HL-60/S4 (cell line): ENCODE measurements around the gene KLF2.
"Not testable (repeated sequence)": the region's sequence is repeated elsewhere in the genome, so short reads cannot be mapped to it uniquely, and the experiment has no call there.

Source experiments
- in situ Hi-C: fragments of 300-500 bp; cut with MboI; formaldehyde crosslinking; loops from 2 replicates; pipeline ENCODE4 v1.14.3; 2022; ENCODE audit warnings: low sequenced_read_pairs

The KLF2 gene

GRCh38 chr19:16336571-16336970 is 11.9 kb downstream of the KLF2 start:
- in situ Hi-C loops: no loop called here

DNA sequence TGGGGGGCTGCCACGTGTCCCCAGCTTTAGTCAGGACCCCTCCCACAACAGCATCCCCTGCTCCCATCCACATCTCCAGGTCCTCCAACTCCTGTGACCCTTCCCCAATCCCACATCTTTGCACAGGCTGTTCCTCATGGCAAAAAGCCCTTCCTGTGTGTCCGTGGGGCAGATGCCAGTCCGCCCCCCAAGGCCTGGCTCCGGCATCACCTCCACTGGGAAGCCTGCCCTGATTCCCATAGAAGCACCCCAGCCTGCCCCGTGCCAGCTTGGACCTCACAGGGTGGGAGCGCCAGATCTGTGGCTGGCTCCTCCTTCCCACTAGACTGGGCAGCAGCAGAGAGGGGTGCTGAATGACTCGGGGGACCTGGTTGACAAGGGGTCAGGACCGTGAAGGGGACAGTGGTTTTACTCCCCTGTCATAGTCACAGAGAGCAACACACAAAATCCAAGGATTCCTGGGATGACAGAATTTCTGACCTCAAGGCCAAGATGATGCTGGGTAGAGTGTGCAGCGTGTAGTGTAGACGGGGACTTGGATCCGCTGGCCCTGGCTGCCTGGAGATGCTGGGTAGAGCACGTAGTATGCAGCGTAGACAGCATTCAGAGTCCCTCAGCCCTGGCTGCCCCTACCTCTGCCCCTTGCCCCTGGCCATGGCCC is 13.3 kb downstream of the KLF2 start:
- in situ Hi-C loops: no loop called here

- in situ Hi-C loops: no loop called here
Observed at GRCh38 chr19:16338470-16339360, 14.1 kb downstream of the KLF2 start.

- in situ Hi-C loops: no loop called here
Observed at GRCh38 chr19:16339361-16339725, 14.7 kb downstream of the KLF2 start.

DNA sequence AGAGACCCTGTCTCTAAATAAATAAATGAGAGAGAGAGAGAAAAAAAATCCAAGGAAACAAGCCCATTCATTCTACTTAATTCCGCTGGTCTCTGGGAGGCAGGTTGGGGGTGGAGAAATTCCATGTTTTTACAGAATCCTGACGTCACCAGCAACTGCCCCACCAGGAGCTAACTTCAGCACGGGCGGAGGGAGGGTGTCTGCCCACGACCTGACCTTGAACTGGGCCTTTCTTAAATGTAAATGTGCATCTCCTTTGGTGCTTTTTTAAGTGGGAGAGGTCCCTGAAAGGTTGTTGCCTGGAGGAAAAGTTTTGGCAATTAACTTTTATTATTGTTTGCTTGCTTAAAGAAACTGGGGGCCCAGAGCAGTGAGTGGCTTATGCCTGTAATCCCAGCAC is 15.5 kb downstream of the KLF2 start:
- in situ Hi-C loops: no loop called here

- in situ Hi-C loops: no loop called here
Observed at GRCh38 chr19:16340654-16341053, 16.0 kb downstream of the KLF2 start.

GRCh38 chr19:16342002-16342715 is 17.5 kb downstream of the KLF2 start:
- in situ Hi-C loops: no loop called here

DNA sequence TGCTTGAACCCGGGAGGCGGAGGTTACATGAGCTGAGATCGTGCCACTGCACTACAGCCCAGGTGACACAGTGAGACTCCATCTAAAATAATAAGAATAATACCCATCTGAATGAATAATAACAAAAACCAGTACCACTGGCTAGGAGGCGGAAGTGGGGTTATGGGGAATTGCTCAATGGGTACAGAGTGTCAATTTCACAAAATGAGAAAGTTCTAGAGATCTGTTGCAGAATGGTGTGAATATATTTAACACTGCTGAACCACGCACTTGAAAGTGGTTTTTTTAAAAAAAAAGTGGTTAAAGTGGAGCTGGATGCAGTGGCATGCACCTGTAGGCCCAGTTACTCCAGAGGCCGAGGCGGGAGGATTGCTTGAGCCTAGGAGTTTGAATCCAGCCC is 18.5 kb downstream of the KLF2 start:
- in situ Hi-C loops: no loop called here

GRCh38 chr19:16345457-16345856 is 20.8 kb downstream of the KLF2 start:
- in situ Hi-C loops: no loop called here

DNA sequence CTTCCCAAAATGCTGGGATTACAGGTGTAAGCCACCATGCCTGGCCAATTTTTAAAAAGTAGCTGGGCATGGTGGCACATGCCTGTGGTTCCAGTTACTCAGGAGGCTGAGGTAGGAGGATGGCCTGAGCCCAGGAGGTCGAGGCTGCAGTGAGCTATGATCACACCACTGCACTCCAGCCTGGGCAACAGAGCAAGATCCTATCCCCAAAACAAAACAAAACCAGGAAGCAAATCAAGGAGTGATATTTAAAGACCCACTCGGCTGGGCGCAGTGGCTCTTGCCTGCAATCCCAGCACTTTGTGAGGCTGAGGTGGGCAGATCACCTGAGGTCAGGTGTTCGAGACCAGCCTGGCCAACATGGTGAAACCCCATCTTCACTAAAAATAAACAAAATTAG is 22.5 kb downstream of the KLF2 start:
- in situ Hi-C loops: not testable (repeated sequence)

- in situ Hi-C loops: no loop called here
Observed at GRCh38 chr19:16347706-16348105, 23.1 kb downstream of the KLF2 start.

GRCh38 chr19:16349551-16350152 is 25.0 kb downstream of the KLF2 start:
- in situ Hi-C loops: no loop called here

DNA sequence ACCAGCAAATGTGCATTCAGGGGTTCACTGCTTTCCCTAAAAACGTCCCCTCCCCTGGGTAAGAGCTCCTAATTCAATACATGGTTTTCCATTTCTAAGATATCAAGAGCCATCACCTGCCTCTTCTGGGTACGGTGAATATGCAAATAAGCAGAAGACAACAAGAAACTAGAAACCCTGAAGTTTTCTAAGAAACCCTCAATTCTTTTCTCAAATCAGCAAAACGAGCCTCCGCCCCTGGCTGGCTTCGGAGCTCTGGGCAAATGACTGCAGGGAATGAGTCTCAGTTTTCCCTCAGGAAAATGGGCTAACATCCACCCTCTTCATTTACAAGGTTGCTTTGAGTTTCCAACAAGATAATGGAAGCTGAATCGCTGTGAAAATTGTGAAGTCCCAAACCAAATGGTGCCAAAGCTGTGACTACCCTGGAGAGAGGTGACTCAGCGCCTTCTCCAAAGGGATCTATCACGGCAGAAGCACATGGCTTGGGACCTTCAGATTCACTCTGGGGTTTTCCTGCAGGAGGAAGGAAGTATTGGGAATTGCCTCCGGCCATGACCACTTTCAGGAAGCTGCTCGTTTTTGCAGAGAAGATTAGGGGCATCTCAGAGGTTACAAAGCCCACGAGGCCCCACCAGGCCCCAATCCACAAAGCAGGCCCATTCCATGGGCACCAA is 26.6 kb downstream of the KLF2 start:
- in situ Hi-C loops: no loop called here

DNA sequence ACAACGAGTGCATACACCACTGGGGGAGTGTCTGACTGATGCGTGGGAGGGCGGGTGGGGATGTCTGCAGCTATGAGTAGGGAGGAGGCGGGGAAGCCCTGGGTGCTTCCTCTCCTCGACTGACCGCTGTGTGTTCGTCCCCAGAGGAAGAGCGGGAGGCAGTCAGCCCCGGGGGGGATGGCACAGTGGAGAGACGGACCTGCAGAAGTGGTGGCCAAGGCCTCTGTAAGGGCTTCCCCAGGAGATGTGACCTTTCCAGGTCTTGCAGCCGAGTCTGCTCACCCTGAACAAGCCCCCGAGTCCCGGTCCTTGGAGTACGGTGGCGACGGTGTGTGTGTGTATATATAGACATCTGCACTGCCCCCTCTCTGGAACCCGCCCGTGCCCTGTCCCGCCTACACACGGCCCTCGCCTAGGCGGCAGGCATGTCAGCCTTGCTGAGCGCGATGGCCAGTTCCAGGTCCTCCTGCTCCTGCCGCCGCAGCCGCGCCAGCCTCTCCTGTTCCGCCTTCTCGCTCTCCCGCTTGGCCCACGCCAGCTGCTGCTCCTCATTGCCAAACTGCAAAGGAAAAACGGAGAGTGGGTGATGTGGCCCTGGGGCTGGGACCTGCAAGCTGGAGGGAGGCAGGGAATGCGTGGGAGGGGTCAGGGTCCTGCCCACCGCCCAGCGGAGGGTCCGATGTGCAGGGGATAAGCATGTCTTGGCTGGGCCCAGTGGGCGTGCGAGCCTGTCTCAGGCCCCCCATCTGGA is 30.8 kb downstream of the KLF2 start:
- in situ Hi-C loops: no loop called here

- in situ Hi-C loops: no loop called here
Observed at GRCh38 chr19:16358456-16358855, 33.8 kb downstream of the KLF2 start.

DNA sequence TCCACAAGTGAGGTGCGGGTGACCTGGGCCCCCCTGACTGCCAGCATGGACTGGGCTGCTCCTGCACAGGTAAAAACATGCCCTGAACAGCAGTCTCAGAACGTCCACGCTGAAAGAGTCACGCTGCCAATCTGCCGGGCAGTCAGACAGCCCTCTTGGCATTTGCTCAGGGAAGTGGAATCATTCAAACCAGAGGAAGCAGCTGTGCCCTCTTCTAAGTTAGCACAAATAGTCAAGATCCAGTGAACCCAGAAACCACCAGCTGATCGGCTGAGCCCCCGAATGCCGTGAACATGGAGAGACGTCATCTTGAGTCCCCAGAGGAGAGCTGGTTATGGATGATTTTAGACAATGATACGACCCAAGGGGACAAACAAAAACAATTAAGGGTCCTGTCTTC is 34.4 kb downstream of the KLF2 start:
- in situ Hi-C loops: no loop called here

DNA sequence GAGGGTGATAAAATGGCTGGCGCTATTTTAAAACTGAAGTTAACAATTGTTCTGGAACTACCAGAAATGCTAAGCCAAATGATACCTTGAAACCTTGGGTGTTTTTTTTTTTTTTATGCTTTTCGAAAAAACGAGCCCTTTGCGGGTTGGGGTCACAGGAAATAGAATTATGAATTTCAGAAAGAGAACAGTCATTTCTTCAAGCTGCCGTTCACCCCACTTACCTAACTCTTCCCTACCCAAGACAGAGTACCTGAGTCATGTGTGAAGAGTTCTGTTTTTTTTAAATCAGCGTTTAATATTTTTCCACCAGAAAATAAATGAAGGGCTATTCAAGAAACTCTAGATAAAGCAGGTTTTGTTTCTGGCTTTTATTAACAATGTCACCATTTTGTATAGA is 35.3 kb downstream of the KLF2 start:
- in situ Hi-C loops: no loop called here

DNA sequence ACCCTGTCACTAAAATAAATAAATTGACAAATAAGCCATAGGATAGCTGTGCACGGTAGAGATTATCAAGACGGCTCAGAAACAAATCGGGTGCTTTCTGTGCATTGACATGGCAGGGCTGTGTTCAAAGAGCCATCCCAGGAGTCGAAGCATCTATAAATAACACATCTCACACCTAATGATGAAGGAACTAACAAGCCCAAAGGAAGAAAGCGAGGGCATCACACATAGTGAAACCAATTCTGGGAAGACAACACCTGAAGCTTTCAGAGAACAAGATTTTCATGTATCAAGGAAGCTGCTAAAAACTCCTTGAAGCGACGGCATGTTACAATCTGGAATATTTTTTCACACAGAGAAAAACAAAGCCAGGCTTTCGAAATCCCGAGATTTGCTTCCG is 36.1 kb downstream of the KLF2 start:
- in situ Hi-C loops: no loop called here

DNA sequence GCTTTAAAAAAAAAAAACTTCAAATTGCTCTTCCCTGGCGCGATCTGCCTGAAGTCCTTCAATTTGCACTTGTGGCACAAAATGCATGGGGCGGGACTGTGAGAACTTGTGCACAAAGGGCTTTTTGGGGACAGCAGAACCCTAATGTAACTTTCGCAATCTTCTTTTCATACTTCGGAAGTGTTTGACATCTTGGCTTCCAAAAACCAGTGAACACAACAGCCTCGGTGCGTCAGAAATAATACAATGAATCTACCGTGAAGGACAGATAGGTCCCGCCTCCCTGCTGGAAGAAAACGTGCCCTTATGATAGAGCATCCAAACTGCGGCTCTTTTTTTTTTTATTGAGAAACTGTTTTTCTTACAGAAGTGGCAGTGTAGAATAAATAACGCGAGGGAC is 36.6 kb downstream of the KLF2 start:
- in situ Hi-C loops: no loop called here

- in situ Hi-C loops: no loop called here
Observed at GRCh38 chr19:16361926-16362325, 37.3 kb downstream of the KLF2 start.
